Vagina (tissue), 2 donors: ENCODE results near the gene SSH3. TPM values are rescaled to one million over a fixed set of nuclear protein-coding genes. Genes with fewer than 3 reads are reported as not detected.

Experiments
- DNase-seq, 2 donors: peaks; one replicate each; pipeline ENCODE4 v3.0.0-alpha.2; 2017; ENCODE audit errors: extremely low spot score in 2 of 2
- H3K27ac ChIP-seq: fragments of 200-600 bp; sonication (generic); one replicate; pipeline ENCODE4 v1.5.1; 2019
- H3K27me3 ChIP-seq: fragments of 200-600 bp; sonication (generic); one replicate; pipeline ENCODE4 v1.5.1; 2019
- H3K36me3 ChIP-seq, 2 donors: fragments of 200-600 bp; sonication (generic); one replicate each; pipeline ENCODE4 v1.5.1; 2017 to 2019
- H3K4me1 ChIP-seq: fragments of 200-600 bp; sonication (generic); one replicate; pipeline ENCODE4 v1.5.1; 2019
- H3K4me3 ChIP-seq, 2 donors: fragments of 200-600 bp; sonication (generic); 1 replicate in 1 of 2; 2 replicates in 1 of 2; pipeline ENCODE4 v1.5.1; 2016 to 2019
- H3K9me3 ChIP-seq: fragments of 200-600 bp; sonication (generic); one replicate; pipeline ENCODE4 v1.5.1; 2019
- CTCF ChIP-seq, 3 experiments: fragments of 450-650 bp in 2 of 3; fragments of 200-600 bp in 1 of 3; sonication (generic) in 1 of 3; IDR thresholded peaks; one replicate each; pipeline ENCODE4 v1.5.1; 2017 to 2019; ENCODE audit warnings: antibody characterized with exemption in 3 of 3, mild to moderate bottlenecking in 2 of 3, moderate library complexity in 2 of 3
- POLR2A ChIP-seq, 2 donors: fragments of 450-650 bp; IDR thresholded peaks; one replicate each; pipeline ENCODE4 v1.6.1; 2017; ENCODE audit warnings: antibody characterized with exemption in 2 of 2, mild to moderate bottlenecking in 2 of 2, moderate library complexity in 2 of 2
- POLR2AphosphoS5 ChIP-seq, 2 donors: sonication (generic); formaldehyde crosslinking; IDR thresholded peaks; one replicate each; pipeline ENCODE4 v1.9.0; 2017; ENCODE audit warnings: antibody characterized with exemption in 2 of 2, mild to moderate bottlenecking in 2 of 2, low read depth in 1 of 2; ENCODE audit not compliant: insufficient read depth in 1 of 2
- intact Hi-C: fragments of 100-400 bp; cut with DNase I; formaldehyde crosslinking; loops from one replicate; pipeline ENCODE4 v1.15.1; 2023
- total RNA-seq: library from RNA; depleted of rRNA; stranded (reverse); fragments of >200 nt; gene quantifications from one replicate; pipeline ENCODE4 v1.2.3, GENCODE V29; 2016

The SSH3 gene
- total RNA-seq, 1 donor from 2014 or later = 98.0 TPM

GRCh38 chr11:67304511-67305113 lies 1.3 kb downstream of the SSH3 start:
- Histone ChIP-seq H3K36me3 (peaks cover 0 to 25% of the 10 kb centered on the region in 2 donors), H3K4me3 (peak overlapping the region; percentile 66 to 89), H3K4me1 (peaks cover 36% of the 10 kb centered on the region), H3K27me3 (no peaks in the 10 kb centered on the region), H3K27ac (peak overlapping the region; percentile 89), H3K9me3 (no peaks in the 10 kb centered on the region)
- TF ChIP-seq CTCF (IDR thresholded peaks at IDR 0.05) = no peak
- no peak for TF ChIP-seq POLR2AphosphoS5 (IDR thresholded peaks at IDR 0.05; ENCODE audit: insufficient read depth in 1 of 2, low read depth in 1 of 2)
- TF ChIP-seq POLR2A (IDR thresholded peaks at IDR 0.05) = no peak
- DNase-seq = no peak
- intact Hi-C loops = no loop called here

GRCh38 chr11:67306769-67307544 lies 3.6 kb downstream of the SSH3 start:
- peaks cover 42% of the 10 kb centered on the region for H3K4me1 ChIP-seq
- TF ChIP-seq CTCF (IDR thresholded peaks at IDR 0.05) = no peak
- TF ChIP-seq POLR2AphosphoS5 (IDR thresholded peaks at IDR 0.05; ENCODE audit: insufficient read depth in 1 of 2, low read depth in 1 of 2) = no peak
- TF ChIP-seq POLR2A (IDR thresholded peaks at IDR 0.05) = no peak
- intact Hi-C loops = no loop called here
- H3K27ac ChIP-seq = no peak overlapping the region
- H3K36me3 ChIP-seq = peaks cover 0 to 9% of the 10 kb centered on the region in 2 donors
- H3K9me3 ChIP-seq = no peaks in the 10 kb centered on the region
- no peaks in the 10 kb centered on the region for H3K27me3 ChIP-seq
- no peak overlapping the region for H3K4me3 ChIP-seq
- DNase-seq = no peak

GRCh38 chr11:67307545-67308001 lies 4.2 kb downstream of the SSH3 start:
- peaks cover 0 to 9% of the 10 kb centered on the region in 2 donors for H3K36me3 ChIP-seq
- intact Hi-C loops = no loop called here
- TF ChIP-seq CTCF (IDR thresholded peaks at IDR 0.05) (no peak), POLR2A (IDR thresholded peaks at IDR 0.05) (no peak), POLR2AphosphoS5 (IDR thresholded peaks at IDR 0.05; ENCODE audit: insufficient read depth in 1 of 2, low read depth in 1 of 2) (no peak)
- no peaks in the 10 kb centered on the region for H3K9me3 ChIP-seq
- H3K4me3 ChIP-seq = no peak overlapping the region
- H3K27me3 ChIP-seq = no peaks in the 10 kb centered on the region
- H3K4me1 ChIP-seq = peaks cover 42% of the 10 kb centered on the region
- H3K27ac ChIP-seq = no peak overlapping the region
- DNase-seq = no peak

GRCh38 chr11:67308031-67308866 lies 4.9 kb downstream of the SSH3 start:
- no peak for DNase-seq
- H3K36me3 ChIP-seq = peaks cover 0 to 9% of the 10 kb centered on the region in 2 donors
- intact Hi-C loops = no loop called here
- H3K4me1 ChIP-seq = peaks cover 43% of the 10 kb centered on the region
- H3K9me3 ChIP-seq = no peaks in the 10 kb centered on the region
- TF ChIP-seq CTCF (IDR thresholded peaks at IDR 0.05) (no peak), POLR2A (IDR thresholded peaks at IDR 0.05) (no peak), POLR2AphosphoS5 (IDR thresholded peaks at IDR 0.05; ENCODE audit: insufficient read depth in 1 of 2, low read depth in 1 of 2) (no peak)
- no peak overlapping the region for H3K27ac ChIP-seq
- H3K4me3 ChIP-seq = no peak overlapping the region
- no peaks in the 10 kb centered on the region for H3K27me3 ChIP-seq
